ENCODE measurements around the gene SCTR. TPM values are rescaled to one million over a fixed set of nuclear protein-coding genes. Genes with fewer than 3 reads are reported as not detected.

Gene SCTR
- total RNA-seq, 1 donor from 2014 or later = not detected

DNA sequence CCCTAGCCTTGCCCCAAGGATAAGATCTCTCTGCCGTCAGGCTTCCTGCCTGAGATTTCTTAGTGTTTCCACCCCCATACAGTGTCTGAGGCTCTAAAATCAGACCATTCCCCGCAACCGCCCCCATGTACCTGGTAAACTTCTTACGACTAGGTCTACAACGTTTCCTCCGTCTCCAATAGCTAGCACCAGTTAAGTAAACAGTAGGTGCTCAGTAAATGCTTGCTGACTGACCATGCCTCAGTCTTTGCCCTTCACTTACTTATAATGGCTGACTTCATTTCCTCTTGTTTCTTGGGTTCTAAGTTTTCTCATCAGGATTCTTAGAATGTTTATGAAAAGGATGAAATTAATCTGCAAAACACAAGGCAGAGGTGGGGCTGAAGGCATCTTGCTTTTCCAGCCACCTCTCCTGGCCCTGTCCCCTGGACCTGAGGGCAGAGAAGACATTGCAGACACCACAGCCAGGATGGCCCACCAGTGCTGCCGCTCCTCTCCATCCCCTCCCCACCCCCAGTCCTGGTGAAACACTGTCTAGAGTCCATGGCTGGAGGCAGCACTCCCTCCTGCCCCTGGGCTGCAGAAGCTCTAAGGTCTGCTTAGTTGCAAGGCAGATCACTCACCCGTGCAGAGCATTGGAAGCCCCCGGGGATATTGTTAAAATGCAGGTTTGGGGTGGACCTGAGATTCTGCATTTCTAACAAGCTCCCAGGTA lies 75.7 kb downstream of the SCTR start:
- H3K27me3 Mint-ChIP-seq (ENCODE audit: unreplicated experiment) = peaks cover 62% of the 10 kb centered on the region
- H3K4me3 Mint-ChIP-seq (ENCODE audit: unreplicated experiment) = no peak overlapping the region
- H3K27ac Mint-ChIP-seq (ENCODE audit: unreplicated experiment) = no peak overlapping the region
- H3K36me3 Mint-ChIP-seq (ENCODE audit: unreplicated experiment) = no peaks in the 10 kb centered on the region
- H3K4me1 Mint-ChIP-seq (ENCODE audit: unreplicated experiment) = no peaks in the 10 kb centered on the region
- DNase-seq (ENCODE audit: extremely low spot score, unreplicated experiment) = no peak
- no peaks in the 10 kb centered on the region for H3K9me3 Mint-ChIP-seq (ENCODE audit: unreplicated experiment)
- TF ChIP-seq, protein P1, sequence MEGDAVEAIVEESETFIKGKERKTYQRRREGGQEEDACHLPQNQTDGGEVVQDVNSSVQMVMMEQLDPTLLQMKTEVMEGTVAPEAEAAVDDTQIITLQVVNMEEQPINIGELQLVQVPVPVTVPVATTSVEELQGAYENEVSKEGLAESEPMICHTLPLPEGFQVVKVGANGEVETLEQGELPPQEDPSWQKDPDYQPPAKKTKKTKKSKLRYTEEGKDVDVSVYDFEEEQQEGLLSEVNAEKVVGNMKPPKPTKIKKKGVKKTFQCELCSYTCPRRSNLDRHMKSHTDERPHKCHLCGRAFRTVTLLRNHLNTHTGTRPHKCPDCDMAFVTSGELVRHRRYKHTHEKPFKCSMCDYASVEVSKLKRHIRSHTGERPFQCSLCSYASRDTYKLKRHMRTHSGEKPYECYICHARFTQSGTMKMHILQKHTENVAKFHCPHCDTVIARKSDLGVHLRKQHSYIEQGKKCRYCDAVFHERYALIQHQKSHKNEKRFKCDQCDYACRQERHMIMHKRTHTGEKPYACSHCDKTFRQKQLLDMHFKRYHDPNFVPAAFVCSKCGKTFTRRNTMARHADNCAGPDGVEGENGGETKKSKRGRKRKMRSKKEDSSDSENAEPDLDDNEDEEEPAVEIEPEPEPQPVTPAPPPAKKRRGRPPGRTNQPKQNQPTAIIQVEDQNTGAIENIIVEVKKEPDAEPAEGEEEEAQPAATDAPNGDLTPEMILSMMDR (IDR thresholded peaks at IDR 0.05) = no peak

DNA sequence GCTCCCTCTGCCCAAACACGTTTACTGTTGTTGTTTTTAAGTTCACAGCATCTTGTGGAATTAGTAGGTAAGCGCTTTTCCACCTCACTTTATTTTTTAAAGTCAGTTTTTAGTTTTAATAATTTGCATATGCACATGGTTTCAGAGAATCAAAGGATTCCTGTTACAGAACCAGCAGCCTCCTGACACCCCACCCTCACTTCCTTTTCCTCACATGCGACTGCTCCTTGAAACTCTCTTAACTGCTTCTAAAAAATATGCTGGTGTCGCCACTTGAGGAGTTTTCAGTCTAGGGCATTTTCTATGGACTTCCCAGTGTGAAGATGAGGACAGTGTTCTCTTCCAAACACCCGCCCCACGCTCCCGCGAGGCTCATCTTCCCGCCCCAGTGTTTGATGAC lies 78.2 kb downstream of the SCTR start:
- H3K4me1 Mint-ChIP-seq (ENCODE audit: unreplicated experiment) = no peaks in the 10 kb centered on the region
- TF ChIP-seq, protein P1 (IDR thresholded peaks at IDR 0.05) = no peak
- no peaks in the 10 kb centered on the region for H3K36me3 Mint-ChIP-seq (ENCODE audit: unreplicated experiment)
- peaks cover 54% of the 10 kb centered on the region for H3K27me3 Mint-ChIP-seq (ENCODE audit: unreplicated experiment)
- no peak overlapping the region for H3K4me3 Mint-ChIP-seq (ENCODE audit: unreplicated experiment)
- DNase-seq (ENCODE audit: extremely low spot score, unreplicated experiment) = no peak
- no peak overlapping the region for H3K27ac Mint-ChIP-seq (ENCODE audit: unreplicated experiment)
- no peaks in the 10 kb centered on the region for H3K9me3 Mint-ChIP-seq (ENCODE audit: unreplicated experiment)

DNA sequence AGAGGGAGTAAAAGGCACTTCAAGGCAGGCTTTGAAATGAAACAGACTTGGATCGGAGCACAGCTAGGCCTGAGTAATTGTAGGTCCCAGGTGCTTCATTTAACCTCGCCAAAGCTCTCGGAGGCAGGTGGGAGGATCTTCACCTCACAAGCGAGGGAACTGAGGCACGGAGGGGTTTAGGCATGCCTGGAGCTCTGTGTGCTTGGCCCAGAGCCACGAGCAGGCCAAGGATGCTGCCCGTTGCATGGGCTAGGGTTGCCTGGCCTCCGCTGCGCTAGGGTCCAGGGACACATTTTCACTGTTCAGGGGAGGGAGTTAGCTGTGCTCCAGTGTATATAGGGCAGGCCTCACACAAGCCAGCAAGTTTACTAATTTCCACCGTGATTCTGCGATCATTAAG lies 81.4 kb downstream of the SCTR start:
- Mint-ChIP-seq H3K4me1 (ENCODE audit: unreplicated experiment) (no peaks in the 10 kb centered on the region), H3K27me3 (ENCODE audit: unreplicated experiment) (peaks cover 54% of the 10 kb centered on the region), H3K27ac (ENCODE audit: unreplicated experiment) (no peak overlapping the region), H3K4me3 (ENCODE audit: unreplicated experiment) (no peak overlapping the region), H3K36me3 (ENCODE audit: unreplicated experiment) (no peaks in the 10 kb centered on the region), H3K9me3 (ENCODE audit: unreplicated experiment) (no peaks in the 10 kb centered on the region)
- TF ChIP-seq, protein P1 (IDR thresholded peaks at IDR 0.05) = no peak
- DNase-seq (ENCODE audit: extremely low spot score, unreplicated experiment) = no peak

DNA sequence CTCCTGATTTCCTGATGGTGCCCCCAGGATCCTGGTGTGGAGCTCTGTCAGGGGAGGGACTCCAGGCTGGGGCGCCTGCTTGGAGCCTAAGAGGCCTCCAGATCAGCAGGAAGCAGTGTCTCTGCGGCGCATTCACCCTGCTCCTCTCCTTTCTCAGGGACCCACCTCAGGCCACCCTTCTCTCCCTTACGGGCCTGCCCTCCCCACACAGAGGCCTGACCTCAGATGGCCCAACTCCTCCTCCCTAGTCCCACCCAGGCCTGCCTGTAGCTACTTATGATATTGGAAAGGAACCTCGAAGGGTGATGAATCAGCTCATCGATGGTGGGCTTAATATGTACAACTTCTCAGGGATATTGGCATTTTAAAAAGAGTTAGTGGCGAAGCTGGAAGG lies 82.1 kb downstream of the SCTR start:
- no peaks in the 10 kb centered on the region for H3K36me3 Mint-ChIP-seq (ENCODE audit: unreplicated experiment)
- H3K27ac Mint-ChIP-seq (ENCODE audit: unreplicated experiment) = no peak overlapping the region
- H3K9me3 Mint-ChIP-seq (ENCODE audit: unreplicated experiment) = no peaks in the 10 kb centered on the region
- no peak for DNase-seq (ENCODE audit: extremely low spot score, unreplicated experiment)
- no peak overlapping the region for H3K4me3 Mint-ChIP-seq (ENCODE audit: unreplicated experiment)
- TF ChIP-seq, protein P1 (IDR thresholded peaks at IDR 0.05) = no peak
- H3K27me3 Mint-ChIP-seq (ENCODE audit: unreplicated experiment) = peaks cover 54% of the 10 kb centered on the region
- H3K4me1 Mint-ChIP-seq (ENCODE audit: unreplicated experiment) = no peaks in the 10 kb centered on the region

DNA sequence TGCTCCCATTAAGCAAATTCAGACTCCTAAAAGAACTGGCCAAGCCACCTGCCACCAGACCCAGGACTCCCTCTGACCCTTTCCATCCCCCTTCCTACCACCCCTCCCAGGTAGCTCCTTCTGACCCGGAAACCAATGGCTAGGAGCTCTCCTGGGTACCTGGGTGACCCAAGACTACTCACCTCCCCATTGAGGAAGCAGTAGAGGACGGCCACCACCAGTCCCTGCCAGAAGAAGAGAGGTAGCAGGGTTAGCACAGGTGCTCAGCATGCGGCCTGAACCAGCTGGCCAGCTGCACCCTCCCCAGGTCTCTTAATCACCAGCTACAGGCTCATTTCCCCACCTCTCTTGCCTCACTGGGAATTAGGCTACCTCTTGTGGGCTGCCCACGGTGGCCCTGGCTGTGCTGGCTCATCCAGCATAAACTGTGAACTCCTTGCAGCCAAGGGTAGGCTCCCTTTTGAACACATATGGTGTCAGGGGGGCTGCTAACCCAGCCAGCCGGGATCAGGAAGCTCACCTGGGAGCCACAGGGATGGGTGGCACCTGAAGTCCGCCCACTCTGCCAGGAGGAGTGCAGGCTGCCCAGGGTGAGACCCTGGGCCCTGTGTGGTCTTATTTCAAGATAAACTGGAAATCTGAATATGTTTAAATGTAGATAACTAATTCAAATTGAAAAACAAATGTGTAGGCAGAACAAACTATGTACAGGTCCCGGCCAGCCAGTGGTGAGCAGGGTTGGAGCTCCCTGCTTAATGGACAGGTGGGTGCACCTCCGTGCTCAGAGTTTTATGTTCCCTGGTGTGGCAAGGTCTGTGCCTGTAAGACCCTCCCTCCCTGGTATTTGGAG lies 82.7 kb downstream of the SCTR start:
- no peaks in the 10 kb centered on the region for H3K9me3 Mint-ChIP-seq (ENCODE audit: unreplicated experiment)
- peaks cover 47% of the 10 kb centered on the region for H3K27me3 Mint-ChIP-seq (ENCODE audit: unreplicated experiment)
- no peak overlapping the region for H3K4me3 Mint-ChIP-seq (ENCODE audit: unreplicated experiment)
- H3K36me3 Mint-ChIP-seq (ENCODE audit: unreplicated experiment) = no peaks in the 10 kb centered on the region
- no peak overlapping the region for H3K27ac Mint-ChIP-seq (ENCODE audit: unreplicated experiment)
- H3K4me1 Mint-ChIP-seq (ENCODE audit: unreplicated experiment) = no peaks in the 10 kb centered on the region
- TF ChIP-seq, protein P1 (IDR thresholded peaks at IDR 0.05) = no peak
- no peak for DNase-seq (ENCODE audit: extremely low spot score, unreplicated experiment)

Data from osteocyte (in vitro differentiated cells).